AG04450 (cell line): ENCODE measurements around the gene RANBP6. TPM values are rescaled to one million over a fixed set of nuclear protein-coding genes. Genes with fewer than 3 reads are reported as not detected.
"Not testable (repeated sequence)": the region's sequence is repeated elsewhere in the genome, so short reads cannot be mapped to it uniquely, and the experiment has no call there.

Experiments
- CTCF ChIA-PET: fragments of 300-600, 350-600 bp; formaldehyde crosslinking; extraction: SDS; loops from one replicate; lab custom pipeline; 2022; ENCODE audit warnings: antibody characterized with exemption, inconsistent platforms; lab: Charles Lee
- POLR2A ChIA-PET: fragments of 350-600 bp; formaldehyde crosslinking; extraction: SDS; loops from one replicate; lab custom pipeline; 2021; ENCODE audit warnings: antibody characterized with exemption, inconsistent platforms; lab: Yijun Ruan, JAX
- DNase-seq: peaks from one replicate; pipeline ENCODE4 v3.0.0-alpha.2; 2011; ENCODE audit warnings: low read depth, low spot score
- H3K27ac ChIP-seq: one replicate; pipeline ENCODE4 v1.5.1; 2012; ENCODE audit warnings: low read depth, low read length, control low read depth
- H3K27me3 ChIP-seq: one replicate; pipeline ENCODE4 v1.6.0; 2012; ENCODE audit warnings: low read length; ENCODE audit not compliant: control insufficient read depth, insufficient read depth
- H3K4me3 ChIP-seq: 2 replicates; pipeline ENCODE4 v1.5.1; 2011; ENCODE audit warnings: mild to moderate bottlenecking, low read depth, low read length, control low read depth
- H3K9me3 ChIP-seq: 2 replicates; pipeline ENCODE4 v1.5.1; 2012; ENCODE audit warnings: low read length; ENCODE audit not compliant: control insufficient read depth, insufficient read depth
- CTCF ChIP-seq: IDR thresholded peaks from 2 replicates; pipeline ENCODE4 v1.5.1; 2011; ENCODE audit warnings: low read depth, low read length, control low read depth, inconsistent platforms
- polyA plus RNA-seq: library from polyadenylated mRNA; depleted of rRNA; stranded (reverse); fragments of >200 nt; gene quantifications from 2 replicates; pipeline ENCODE4 v1.2.3, GENCODE V29; 2011

RANBP6 gene
- polyA plus RNA-seq, 1 experiment: 18.9 TPM

GRCh38 chr9:6024035-6024554, 8.7 kb upstream of the RANBP6 start:
- Histone ChIP-seq H3K4me3 (no peak overlapping the region), H3K27ac (no peak overlapping the region), H3K27me3 (peaks cover 8% of the 10 kb centered on the region), H3K9me3 (no peaks in the 10 kb centered on the region)
- CTCF ChIA-PET: interaction anchor here (0.5 to 2.2 kb wide), 13 partner anchors 8 to 153 kb away, joined by 3 to 8 read pairs (median 3); partner anchors contain the start of gene RANBP6
- POLR2A ChIA-PET: no interaction called here
- peak; percentile 51 for TF ChIP-seq CTCF
- DNase-seq: no peak

DNA sequence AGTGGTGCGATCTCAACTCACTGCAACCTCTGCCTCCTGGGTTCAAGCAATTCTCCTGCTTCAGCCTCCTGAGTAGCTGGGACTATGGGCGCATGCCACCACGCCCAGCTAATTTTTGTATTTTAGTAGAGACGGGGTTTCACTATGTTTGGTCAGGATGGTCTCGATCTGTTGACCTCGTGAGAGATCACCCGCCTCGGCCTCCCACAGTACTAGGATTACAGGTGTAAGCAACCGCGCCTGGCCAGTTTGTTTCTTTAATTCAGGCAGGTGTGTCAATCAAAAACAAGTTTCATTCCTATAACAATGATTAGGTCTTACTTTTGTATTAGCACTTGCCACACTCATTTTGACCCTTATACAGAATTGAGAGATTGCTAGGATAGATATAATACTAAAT, 1.6 kb upstream of the RANBP6 start:
- not testable (repeated sequence) for DNase-seq, H3K4me3 ChIP-seq, H3K27ac ChIP-seq, H3K9me3 ChIP-seq, H3K27me3 ChIP-seq
- ChIA-PET CTCF (interaction anchor here (1.4 to 2.2 kb wide), 3 partner anchors 37 to 131 kb away, joined by 3 to 12 read pairs (median 6); no protein-coding TSS in a partner anchor), POLR2A (interaction anchor here (0.7 kb wide), 1 partner anchor 137 kb away, joined by 9 read pairs; no protein-coding TSS in a partner anchor)

DNA sequence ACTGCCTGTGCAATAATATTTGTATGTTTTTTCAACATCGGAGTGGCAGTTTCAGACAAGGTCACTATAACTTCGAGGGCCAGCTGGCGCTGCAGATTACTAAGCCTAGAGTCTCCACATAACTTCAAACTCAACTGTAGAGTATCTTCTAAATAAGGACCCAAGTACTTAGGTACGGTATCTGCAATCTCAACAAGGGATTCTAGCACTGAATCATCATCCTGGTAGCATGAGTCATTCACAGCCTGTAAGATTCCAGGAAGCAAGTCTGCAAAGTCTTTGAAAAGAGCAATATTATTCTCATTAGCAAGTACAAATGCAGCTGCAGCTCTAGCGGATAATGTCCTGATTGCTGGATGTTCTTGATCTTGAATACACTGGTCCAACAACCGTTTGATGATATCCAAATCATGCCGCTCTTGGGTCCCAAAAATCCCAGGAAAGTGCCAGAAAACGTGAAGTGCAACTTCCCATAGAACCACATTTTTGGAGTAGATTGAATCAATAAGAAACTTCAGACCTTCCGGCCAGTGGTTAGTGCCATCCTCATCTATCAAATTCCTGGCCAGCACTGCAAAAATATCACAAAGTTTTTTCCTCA, 654 bp downstream of the RANBP6 start:
- ChIA-PET CTCF (interaction anchor here (1.0 to 2.2 kb wide), 4 partner anchors 10 to 129 kb away, joined by 3 to 12 read pairs (median 6); no protein-coding TSS in a partner anchor), POLR2A (interaction anchor here (0.7 to 1.0 kb wide), 2 partner anchors 8 to 120 kb away, joined by 3 to 6 read pairs; no protein-coding TSS in a partner anchor)
- no peak for TF ChIP-seq CTCF
- Histone ChIP-seq H3K4me3 (peak overlapping the region; percentile 76), H3K27me3 (no peaks in the 10 kb centered on the region), H3K9me3 (no peaks in the 10 kb centered on the region), H3K27ac (peak overlapping the region; percentile 80)
- DNase-seq: no peak

DNA sequence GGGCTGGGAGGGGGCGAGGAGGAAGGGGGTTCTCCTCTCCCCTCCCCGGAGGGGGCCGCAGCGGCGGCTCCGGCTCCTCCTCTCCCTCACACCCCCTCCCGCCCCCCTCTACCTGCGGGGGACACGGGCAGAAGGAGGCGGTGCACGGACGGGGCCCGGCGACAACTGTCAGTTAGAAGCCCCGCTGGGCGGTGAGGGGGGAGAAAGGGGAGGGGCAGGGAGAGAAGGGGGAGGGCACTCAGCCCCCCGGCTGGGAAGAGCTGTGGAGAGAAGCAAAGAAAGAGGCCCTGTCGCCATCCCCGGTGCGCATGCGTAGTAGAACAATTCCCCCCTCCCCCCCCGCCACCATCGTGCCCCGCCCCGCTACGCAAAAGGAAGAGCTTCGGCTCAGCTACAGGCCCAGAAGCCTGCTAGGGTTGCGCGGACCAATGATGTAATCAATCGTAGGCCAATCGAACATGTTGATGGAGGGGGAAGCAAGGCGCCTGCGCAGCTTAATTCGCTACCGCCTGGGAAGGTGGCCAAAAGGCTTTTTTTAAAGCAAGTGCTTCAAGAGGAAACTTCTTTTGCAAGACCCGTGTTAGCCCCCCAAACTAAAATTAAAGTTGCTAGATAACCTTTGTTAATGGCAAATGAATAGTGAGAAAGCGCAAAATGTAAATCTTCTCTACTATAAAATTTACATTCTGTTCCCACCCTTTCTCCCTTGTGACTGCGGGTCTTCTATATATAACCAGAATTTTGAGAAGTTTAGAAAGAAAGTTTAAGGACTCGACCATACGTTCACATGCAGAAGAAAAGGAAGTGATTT, 7.0 kb downstream of the RANBP6 start:
- H3K27ac ChIP-seq: peak overlapping the region; percentile 69
- no peaks in the 10 kb centered on the region for H3K27me3 ChIP-seq
- no peaks in the 10 kb centered on the region; the same call in 1 of the 2 replicates for H3K9me3 ChIP-seq
- ChIA-PET CTCF (interaction anchor here (0.6 to 2.2 kb wide), 4 partner anchors 9 to 134 kb away, joined by 3 to 8 read pairs (median 4); no protein-coding TSS in a partner anchor), POLR2A (interaction anchor here (0.7 to 0.9 kb wide), 3 partner anchors 24 to 379 kb away, joined by 3 to 8 read pairs (median 4); partner anchors contain the start of gene RIC1)
- H3K4me3 ChIP-seq: peak overlapping the region; percentile 78
- no peak for TF ChIP-seq CTCF
- peak; percentile 98 for DNase-seq

GRCh38 chr9:6007770-6008168, 7.7 kb downstream of the RANBP6 start:
- no peak for DNase-seq
- H3K27ac ChIP-seq: no peak overlapping the region
- H3K4me3 ChIP-seq: peak overlapping the region; percentile 78
- CTCF ChIA-PET: interaction anchor here (2.2 kb wide), 1 partner anchor 46 kb away, joined by 8 read pairs; no protein-coding TSS in a partner anchor
- H3K9me3 ChIP-seq: no peaks in the 10 kb centered on the region; the same call in 1 of the 2 replicates
- no peaks in the 10 kb centered on the region for H3K27me3 ChIP-seq
- TF ChIP-seq CTCF: no peak
- POLR2A ChIA-PET: interaction anchor here (0.7 to 0.9 kb wide), 2 partner anchors 24 to 32 kb away, joined by 4 to 8 read pairs; no protein-coding TSS in a partner anchor
